HL-60 (cell line): ENCODE data around the gene SLC49A4.

Experiments used
- TF ChIP-seq, protein P1 (sequence below): IDR thresholded peaks from one replicate; pipeline ENCODE4 v1.5.1; 2011; ENCODE audit warnings: low read length, control low read depth, inconsistent platforms; ENCODE audit not compliant: insufficient read depth
- TF ChIP-seq, protein P2 (sequence below): IDR thresholded peaks from 2 replicates; pipeline ENCODE4 v1.6.1; 2012; ENCODE audit warnings: low read depth; ENCODE audit not compliant: insufficient replicate concordance

DNA sequence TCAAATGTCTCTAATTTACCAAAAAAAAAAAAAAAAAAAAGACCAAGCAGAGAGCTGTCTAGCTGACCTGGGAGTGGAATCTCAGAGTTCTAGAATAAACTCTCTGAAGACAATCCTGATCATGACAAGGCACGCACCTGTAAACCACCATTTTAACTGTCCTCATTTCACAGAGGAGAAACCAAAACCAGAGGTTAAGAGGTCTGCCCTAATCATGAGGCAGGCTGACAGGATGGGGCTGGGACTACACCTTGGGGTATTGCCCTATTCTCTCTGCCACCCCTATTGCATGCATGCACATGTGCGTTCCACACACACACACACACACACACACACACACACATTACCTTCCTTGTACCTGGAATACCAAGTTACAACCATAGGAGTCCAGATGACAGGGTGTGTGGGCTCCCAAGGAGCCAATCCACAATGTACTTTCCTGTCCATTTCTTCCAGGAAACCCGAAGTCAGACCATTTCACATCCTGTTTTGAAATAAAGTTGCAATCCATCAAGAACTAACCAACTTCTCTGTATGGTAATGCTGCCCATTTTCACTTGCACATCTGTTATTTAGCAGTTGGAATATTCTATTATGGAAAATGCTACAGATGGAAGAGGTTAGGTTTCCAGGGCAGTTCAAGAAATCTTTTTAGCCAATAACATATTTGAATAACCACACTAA is 35.9 kb upstream of the SLC49A4 start:
- TF ChIP-seq, protein P1, sequence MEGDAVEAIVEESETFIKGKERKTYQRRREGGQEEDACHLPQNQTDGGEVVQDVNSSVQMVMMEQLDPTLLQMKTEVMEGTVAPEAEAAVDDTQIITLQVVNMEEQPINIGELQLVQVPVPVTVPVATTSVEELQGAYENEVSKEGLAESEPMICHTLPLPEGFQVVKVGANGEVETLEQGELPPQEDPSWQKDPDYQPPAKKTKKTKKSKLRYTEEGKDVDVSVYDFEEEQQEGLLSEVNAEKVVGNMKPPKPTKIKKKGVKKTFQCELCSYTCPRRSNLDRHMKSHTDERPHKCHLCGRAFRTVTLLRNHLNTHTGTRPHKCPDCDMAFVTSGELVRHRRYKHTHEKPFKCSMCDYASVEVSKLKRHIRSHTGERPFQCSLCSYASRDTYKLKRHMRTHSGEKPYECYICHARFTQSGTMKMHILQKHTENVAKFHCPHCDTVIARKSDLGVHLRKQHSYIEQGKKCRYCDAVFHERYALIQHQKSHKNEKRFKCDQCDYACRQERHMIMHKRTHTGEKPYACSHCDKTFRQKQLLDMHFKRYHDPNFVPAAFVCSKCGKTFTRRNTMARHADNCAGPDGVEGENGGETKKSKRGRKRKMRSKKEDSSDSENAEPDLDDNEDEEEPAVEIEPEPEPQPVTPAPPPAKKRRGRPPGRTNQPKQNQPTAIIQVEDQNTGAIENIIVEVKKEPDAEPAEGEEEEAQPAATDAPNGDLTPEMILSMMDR = no peak
- TF ChIP-seq, protein P2, sequence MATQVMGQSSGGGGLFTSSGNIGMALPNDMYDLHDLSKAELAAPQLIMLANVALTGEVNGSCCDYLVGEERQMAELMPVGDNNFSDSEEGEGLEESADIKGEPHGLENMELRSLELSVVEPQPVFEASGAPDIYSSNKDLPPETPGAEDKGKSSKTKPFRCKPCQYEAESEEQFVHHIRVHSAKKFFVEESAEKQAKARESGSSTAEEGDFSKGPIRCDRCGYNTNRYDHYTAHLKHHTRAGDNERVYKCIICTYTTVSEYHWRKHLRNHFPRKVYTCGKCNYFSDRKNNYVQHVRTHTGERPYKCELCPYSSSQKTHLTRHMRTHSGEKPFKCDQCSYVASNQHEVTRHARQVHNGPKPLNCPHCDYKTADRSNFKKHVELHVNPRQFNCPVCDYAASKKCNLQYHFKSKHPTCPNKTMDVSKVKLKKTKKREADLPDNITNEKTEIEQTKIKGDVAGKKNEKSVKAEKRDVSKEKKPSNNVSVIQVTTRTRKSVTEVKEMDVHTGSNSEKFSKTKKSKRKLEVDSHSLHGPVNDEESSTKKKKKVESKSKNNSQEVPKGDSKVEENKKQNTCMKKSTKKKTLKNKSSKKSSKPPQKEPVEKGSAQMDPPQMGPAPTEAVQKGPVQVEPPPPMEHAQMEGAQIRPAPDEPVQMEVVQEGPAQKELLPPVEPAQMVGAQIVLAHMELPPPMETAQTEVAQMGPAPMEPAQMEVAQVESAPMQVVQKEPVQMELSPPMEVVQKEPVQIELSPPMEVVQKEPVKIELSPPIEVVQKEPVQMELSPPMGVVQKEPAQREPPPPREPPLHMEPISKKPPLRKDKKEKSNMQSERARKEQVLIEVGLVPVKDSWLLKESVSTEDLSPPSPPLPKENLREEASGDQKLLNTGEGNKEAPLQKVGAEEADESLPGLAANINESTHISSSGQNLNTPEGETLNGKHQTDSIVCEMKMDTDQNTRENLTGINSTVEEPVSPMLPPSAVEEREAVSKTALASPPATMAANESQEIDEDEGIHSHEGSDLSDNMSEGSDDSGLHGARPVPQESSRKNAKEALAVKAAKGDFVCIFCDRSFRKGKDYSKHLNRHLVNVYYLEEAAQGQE = no peak
